Measurements from ENCODE around the gene AP2A2. TPM values are rescaled to one million over a fixed set of nuclear protein-coding genes. Genes with fewer than 3 reads are reported as not detected.
A peak's percentile ranks its signal among the peaks of the same experiment; 100 is the strongest.

Gene AP2A2
- total and polyA plus RNA-seq, 10 donors, result 32.7 to 321 (median 153) TPM

GRCh38 chr11:1036931-1037330 is 111.3 kb downstream of the AP2A2 start:
- Histone ChIP-seq H3K27me3 (replicated peaks in 1 of 7) (peaks cover 0 to 21% (median 0%) of the 10 kb centered on the region in 7 donors), H3K4me1 (peaks cover 0 to 41% (median 5%) of the 10 kb centered on the region in 6 donors), H3K4me3 (no peak overlapping the region), H3K27ac (no peak overlapping the region), H3K36me3 (no peaks in the 10 kb centered on the region), H3K9me3 (no peaks in the 10 kb centered on the region)
- no peak for DNase-seq
- intact Hi-C loops (cut with DNase I; ENCODE audit: low total_unique reads), result no loop called here
- WGBS, 5 donors, result 47 to 84% (median 69%) methylated on average over 1 to 13 of the region's 13 CpGs
- TF ChIP-seq POLR2A (IDR thresholded peaks at IDR 0.05) (no peak), POLR2AphosphoS5 (IDR thresholded peaks at IDR 0.05) (no peak)
- TF ChIP-seq, protein P1, sequence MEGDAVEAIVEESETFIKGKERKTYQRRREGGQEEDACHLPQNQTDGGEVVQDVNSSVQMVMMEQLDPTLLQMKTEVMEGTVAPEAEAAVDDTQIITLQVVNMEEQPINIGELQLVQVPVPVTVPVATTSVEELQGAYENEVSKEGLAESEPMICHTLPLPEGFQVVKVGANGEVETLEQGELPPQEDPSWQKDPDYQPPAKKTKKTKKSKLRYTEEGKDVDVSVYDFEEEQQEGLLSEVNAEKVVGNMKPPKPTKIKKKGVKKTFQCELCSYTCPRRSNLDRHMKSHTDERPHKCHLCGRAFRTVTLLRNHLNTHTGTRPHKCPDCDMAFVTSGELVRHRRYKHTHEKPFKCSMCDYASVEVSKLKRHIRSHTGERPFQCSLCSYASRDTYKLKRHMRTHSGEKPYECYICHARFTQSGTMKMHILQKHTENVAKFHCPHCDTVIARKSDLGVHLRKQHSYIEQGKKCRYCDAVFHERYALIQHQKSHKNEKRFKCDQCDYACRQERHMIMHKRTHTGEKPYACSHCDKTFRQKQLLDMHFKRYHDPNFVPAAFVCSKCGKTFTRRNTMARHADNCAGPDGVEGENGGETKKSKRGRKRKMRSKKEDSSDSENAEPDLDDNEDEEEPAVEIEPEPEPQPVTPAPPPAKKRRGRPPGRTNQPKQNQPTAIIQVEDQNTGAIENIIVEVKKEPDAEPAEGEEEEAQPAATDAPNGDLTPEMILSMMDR (IDR thresholded peaks at IDR 0.05 in 8 of 11, conservative IDR thresholded peaks at IDR 0.05 in 3 of 11), result no peak

DNA sequence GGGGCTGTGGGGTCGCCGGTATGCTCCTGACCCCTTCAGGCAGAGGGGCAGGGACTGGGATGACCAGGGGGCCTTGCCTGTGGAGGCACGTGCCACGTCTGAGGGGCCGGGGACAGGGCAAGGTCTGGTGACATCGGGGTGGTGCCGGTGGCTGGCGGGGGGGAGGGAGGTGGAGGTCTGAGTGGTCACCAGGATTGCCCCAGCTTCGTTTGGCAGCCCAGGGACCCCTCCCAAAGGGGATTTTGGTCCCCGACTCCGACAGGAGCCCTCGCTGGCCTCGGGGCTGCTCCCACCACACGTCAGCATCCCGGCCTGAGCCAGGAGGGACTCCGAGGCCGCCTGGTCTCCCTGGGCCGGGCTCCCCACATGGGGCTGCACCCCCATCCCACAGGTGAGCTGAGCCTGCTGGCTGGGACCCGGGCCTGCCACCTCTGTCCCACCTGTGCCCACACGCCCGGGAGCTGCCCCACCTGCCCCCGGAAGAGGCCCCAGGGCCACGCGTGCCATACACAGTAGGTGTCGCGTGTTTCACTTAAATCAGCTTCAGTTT is 111.9 kb downstream of the AP2A2 start:
- H3K27ac ChIP-seq, result no peak overlapping the region
- intact Hi-C loops (cut with DNase I; ENCODE audit: low total_unique reads), result no loop called here
- DNase-seq, result no peak
- no peak overlapping the region for H3K4me3 ChIP-seq
- H3K27me3 ChIP-seq (replicated peaks in 1 of 7), result peaks cover 0 to 22% (median 0%) of the 10 kb centered on the region in 7 donors
- 77 to 87% (median 84%) methylated on average over 20 to 26 of the region's 26 CpGs for WGBS, 5 donors
- peak in 1 of 3 donors; percentile 7 for TF ChIP-seq POLR2AphosphoS5 (IDR thresholded peaks at IDR 0.05)
- TF ChIP-seq POLR2A (IDR thresholded peaks at IDR 0.05), result no peak
- TF ChIP-seq, protein P1 (IDR thresholded peaks at IDR 0.05 in 8 of 11, conservative IDR thresholded peaks at IDR 0.05 in 3 of 11), result no peak
- peaks cover 0 to 39% (median 5%) of the 10 kb centered on the region in 6 donors for H3K4me1 ChIP-seq
- H3K36me3 ChIP-seq, result no peaks in the 10 kb centered on the region
- no peaks in the 10 kb centered on the region for H3K9me3 ChIP-seq

GRCh38 chr11:1038361-1038760 is 112.7 kb downstream of the AP2A2 start:
- peaks cover 0 to 30% (median 0%) of the 10 kb centered on the region in 7 donors for H3K27me3 ChIP-seq (replicated peaks in 1 of 7)
- H3K4me3 ChIP-seq, result no peak overlapping the region
- no peaks in the 10 kb centered on the region for H3K36me3 ChIP-seq
- intact Hi-C loops (cut with DNase I; ENCODE audit: low total_unique reads), result no loop called here
- DNase-seq, result no peak
- TF ChIP-seq, protein P1 (IDR thresholded peaks at IDR 0.05 in 8 of 11, conservative IDR thresholded peaks at IDR 0.05 in 3 of 11), result no peak
- no peak for TF ChIP-seq POLR2AphosphoS5 (IDR thresholded peaks at IDR 0.05)
- TF ChIP-seq POLR2A (IDR thresholded peaks at IDR 0.05), result no peak
- peaks cover 0 to 32% (median 0%) of the 10 kb centered on the region in 6 donors for H3K4me1 ChIP-seq
- H3K9me3 ChIP-seq, result no peaks in the 10 kb centered on the region
- WGBS, 5 donors, result 84 to 92% (median 87%) methylated on average over 7 to 10 of the region's 10 CpGs
- no peak overlapping the region for H3K27ac ChIP-seq

DNA sequence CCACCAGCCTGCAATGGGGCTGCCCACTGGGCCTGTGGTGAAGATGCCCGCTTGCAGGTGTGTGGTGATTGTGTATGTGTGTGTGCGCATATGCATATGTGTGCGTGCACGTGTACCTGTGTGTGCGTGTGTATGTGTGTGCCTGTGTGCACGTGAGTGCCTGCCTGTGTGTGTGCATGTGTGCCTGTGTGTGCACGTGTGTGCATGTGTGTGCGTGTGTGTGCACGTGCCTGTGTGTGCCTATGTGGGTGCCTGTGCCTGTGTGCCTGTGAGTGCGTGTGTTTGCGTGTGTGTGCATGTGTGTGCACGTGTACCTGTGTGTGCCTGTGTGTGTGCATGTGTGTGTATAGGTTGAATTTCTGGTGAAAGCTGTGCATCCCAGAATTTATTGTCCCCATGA is 113.3 kb downstream of the AP2A2 start:
- no peaks in the 10 kb centered on the region for H3K36me3 ChIP-seq
- peaks cover 0 to 30% (median 0%) of the 10 kb centered on the region in 7 donors for H3K27me3 ChIP-seq (replicated peaks in 1 of 7)
- no peak overlapping the region for H3K4me3 ChIP-seq
- intact Hi-C loops (cut with DNase I; ENCODE audit: low total_unique reads), result no loop called here
- no peaks in the 10 kb centered on the region for H3K9me3 ChIP-seq
- H3K4me1 ChIP-seq, result peaks cover 0 to 31% (median 0%) of the 10 kb centered on the region in 6 donors
- TF ChIP-seq POLR2AphosphoS5 (IDR thresholded peaks at IDR 0.05), result no peak
- H3K27ac ChIP-seq, result no peak overlapping the region
- DNase-seq, result no peak
- WGBS, 5 donors, result 88 to 98% (median 92%) methylated on average over 9 to 12 of the region's 12 CpGs
